H1 (cell line): ENCODE measurements around the gene IFNGR1. TPM values are rescaled to one million over a fixed set of nuclear protein-coding genes. Genes with fewer than 3 reads are reported as not detected.

Experiments
- CTCF ChIA-PET: fragments of 300-600 bp; sonication (Branson Sonifier 250); formaldehyde crosslinking; loops from one replicate; lab custom pipeline; 2021; ENCODE audit not compliant: partially characterized antibody; lab: Charles Lee
- POLR2A ChIA-PET: fragments of 300-600 bp; sonication (Branson Sonifier 250); formaldehyde crosslinking; loops from one replicate; lab custom pipeline; 2021; ENCODE audit warnings: inconsistent platforms; ENCODE audit not compliant: partially characterized antibody; lab: Charles Lee
- DNase-seq, 2 experiments: peaks; one replicate each; pipeline versions ENCODE4 v3.0.0 to v3.0.0-alpha.2; 2010 to 2022; ENCODE audit warnings: low spot score in 2 of 2, low read depth in 1 of 2, mixed read lengths in 1 of 2
- FAIRE-seq: peaks from 2 replicates; lab custom pipeline; 2011; peaks lifted over from hg19 to GRCh38; lab: Jason Lieb, UNC
- H2AFZ ChIP-seq: 2 replicates; pipeline ENCODE4 v1.8.1; 2012; ENCODE audit warnings: low read length, inconsistent platforms
- H2AK5ac ChIP-seq: 2 replicates; pipeline ENCODE4 v1.6.1; 2013; ENCODE audit warnings: low read depth, low read length
- H2BK120ac ChIP-seq: replicated peaks from 2 replicates; pipeline ENCODE3; 2013; ENCODE audit warnings: low read depth, low read length, inconsistent platforms
- H2BK12ac ChIP-seq: 2 replicates; pipeline ENCODE4 v1.6.1; 2013; ENCODE audit warnings: low read depth, low read length
- H2BK15ac ChIP-seq: 2 replicates; pipeline ENCODE4 v1.6.1; 2013; ENCODE audit warnings: low read length
- H2BK20ac ChIP-seq: 2 replicates; pipeline ENCODE4 v1.6.1; 2013; ENCODE audit warnings: low read length
- H2BK5ac ChIP-seq: 2 replicates; pipeline ENCODE4 v1.6.1; 2013; ENCODE audit warnings: low read depth, low read length
- H3K14ac ChIP-seq: 2 replicates; pipeline ENCODE4 v1.6.1; 2013; ENCODE audit warnings: inconsistent platforms; ENCODE audit not compliant: insufficient read length
- H3K18ac ChIP-seq: 2 replicates; pipeline ENCODE4 v1.6.1; 2013; ENCODE audit warnings: low read length; ENCODE audit errors: extremely low read depth
- H3K23ac ChIP-seq: 2 replicates; pipeline ENCODE4 v1.6.1; 2013; ENCODE audit warnings: inconsistent platforms; ENCODE audit not compliant: insufficient read length
- H3K23me2 ChIP-seq: 2 replicates; pipeline ENCODE4 v1.6.1; 2013; ENCODE audit warnings: low read depth, low read length
- H3K27ac ChIP-seq: 2 replicates; pipeline ENCODE4 v1.6.1; 2011; ENCODE audit warnings: low read depth, low read length, inconsistent platforms
- H3K27me3 ChIP-seq, 4 experiments: replicated peaks in 1 of 4; 1 replicate in 1 of 4; 2 replicates in 3 of 4; pipeline versions ENCODE4 v1.6.1 to v1.8.1; 2011 to 2013; ENCODE audit warnings: low read length in 3 of 4, mild to moderate bottlenecking in 3 of 4, inconsistent platforms in 2 of 4, mixed read lengths in 2 of 4, moderate library complexity in 1 of 4; ENCODE audit not compliant: control insufficient read depth in 3 of 4, insufficient read depth in 3 of 4; ENCODE audit errors: extremely low read depth in 1 of 4
- H3K36me3 ChIP-seq, 4 experiments: 2 replicates each; pipeline versions ENCODE4 v1.6.1 to v1.8.1; 2011 to 2013; ENCODE audit warnings: mild to moderate bottlenecking in 4 of 4, low read length in 3 of 4, moderate library complexity in 2 of 4, control low read depth in 1 of 4, inconsistent platforms in 1 of 4; ENCODE audit not compliant: insufficient read depth in 4 of 4, control insufficient read depth in 2 of 4
- H3K4ac ChIP-seq: replicated peaks from 2 replicates; pipeline ENCODE3; 2013; ENCODE audit warnings: low read length, low read depth, mixed read lengths, inconsistent platforms; ENCODE audit not compliant: insufficient read length
- H3K4me1 ChIP-seq, 4 experiments: replicated peaks in 1 of 4; 1 replicate in 1 of 4; 2 replicates in 3 of 4; pipeline versions ENCODE4 v1.6.1 to v1.8.1; 2011 to 2013; ENCODE audit warnings: low read length in 3 of 4, inconsistent platforms in 2 of 4, mixed read lengths in 1 of 4; ENCODE audit not compliant: insufficient read depth in 4 of 4, control insufficient read depth in 3 of 4
- H3K4me2 ChIP-seq, 2 experiments: 2 replicates each; pipeline versions ENCODE4 v1.6.1 to v1.8.1; 2011 to 2013; ENCODE audit warnings: low read depth in 2 of 2, low read length in 2 of 2, control low read depth in 1 of 2, inconsistent platforms in 1 of 2, mild to moderate bottlenecking in 1 of 2; ENCODE audit not compliant: insufficient read depth in 1 of 2
- H3K4me3 ChIP-seq, 4 experiments: fragments of 200-600, 300-600 bp in 1 of 4; sonication (generic), shearing (Covaris generic), sonication (Bioruptor Twin) in 1 of 4; 2 replicates each; pipeline versions ENCODE4 v1.5.1 to v1.8.1; 2011 to 2016; ENCODE audit warnings: low read length in 4 of 4, low read depth in 3 of 4, control low read depth in 2 of 4, inconsistent platforms in 2 of 4, mild to moderate bottlenecking in 2 of 4, mixed read lengths in 1 of 4, moderate library complexity in 1 of 4; ENCODE audit not compliant: insufficient read depth in 2 of 4; ENCODE audit errors: extremely low read depth in 1 of 4
- H3K56ac ChIP-seq: replicated peaks from 2 replicates; pipeline ENCODE3; 2013; ENCODE audit warnings: low read depth, mild to moderate bottlenecking, mixed read lengths, low read length, inconsistent platforms; ENCODE audit not compliant: insufficient read length
- H3K79me1 ChIP-seq: 2 replicates; pipeline ENCODE4 v1.6.1; 2013; ENCODE audit warnings: low read depth, low read length, control low read depth
- H3K79me2 ChIP-seq, 2 experiments: 2 replicates each; pipeline versions ENCODE4 v1.6.1 to v1.8.1; 2012 to 2013; ENCODE audit warnings: low read length in 2 of 2, mild to moderate bottlenecking in 2 of 2, inconsistent platforms in 1 of 2; ENCODE audit not compliant: insufficient read depth in 2 of 2, control insufficient read depth in 1 of 2
- H3K9ac ChIP-seq, 4 experiments: replicated peaks in 1 of 4; 1 replicate in 1 of 4; 2 replicates in 3 of 4; pipeline versions ENCODE4 v1.6.1 to v1.8.1; 2011 to 2013; ENCODE audit warnings: low read depth in 3 of 4, low read length in 3 of 4, control low read depth in 2 of 4, mild to moderate bottlenecking in 2 of 4, moderate library complexity in 2 of 4, inconsistent platforms in 1 of 4; ENCODE audit errors: extremely low read depth in 1 of 4
- H3K9me3 ChIP-seq, 2 experiments: 2 replicates each; pipeline versions ENCODE4 v1.6.1 to v1.8.1; 2012 to 2013; ENCODE audit warnings: mild to moderate bottlenecking in 2 of 2, moderate library complexity in 2 of 2, control low read depth in 1 of 2, inconsistent platforms in 1 of 2, low read depth in 1 of 2, low read length in 1 of 2, mixed read lengths in 1 of 2; ENCODE audit not compliant: insufficient read depth in 2 of 2
- H4K20me1 ChIP-seq, 2 experiments: replicated peaks in 1 of 2; 2 replicates each; pipeline versions ENCODE3 to v1.8.1; 2011 to 2013; ENCODE audit warnings: inconsistent platforms in 2 of 2, low read length in 2 of 2, mild to moderate bottlenecking in 1 of 2; ENCODE audit not compliant: insufficient read depth in 2 of 2, control insufficient read depth in 1 of 2
- H4K5ac ChIP-seq: 2 replicates; pipeline ENCODE4 v1.6.1; 2013; ENCODE audit warnings: low read length, low read depth, mixed read lengths, inconsistent platforms; ENCODE audit not compliant: insufficient read length
- H4K8ac ChIP-seq: 2 replicates; pipeline ENCODE4 v1.8.0; 2013; ENCODE audit warnings: mild to moderate bottlenecking, moderate library complexity, low read length, inconsistent platforms; ENCODE audit not compliant: insufficient read depth; ENCODE audit errors: extremely low read depth
- H4K91ac ChIP-seq: replicated peaks from 2 replicates; pipeline ENCODE3; 2013; ENCODE audit warnings: low read length, mixed read lengths, inconsistent platforms; ENCODE audit not compliant: insufficient read length
- EZH2 ChIP-seq: fragments of 200-600 bp; sonication (generic); IDR thresholded peaks from 2 replicates; pipeline ENCODE4 v1.7.1; 2012; ENCODE audit warnings: low read depth, mild to moderate bottlenecking, moderate library complexity, low read length, inconsistent platforms; ENCODE audit not compliant: severe bottlenecking
- KDM4A ChIP-seq: IDR thresholded peaks from one replicate; pipeline ENCODE4 v1.7.1; 2012; ENCODE audit warnings: low read depth, mild to moderate bottlenecking, moderate library complexity, low read length, inconsistent platforms; ENCODE audit not compliant: severe bottlenecking
- WGBS, 2 experiments: shearing (Covaris generic) in 1 of 2; methylation state at CpG; one replicate each; pipeline versions ENCODE4 v1.1.6 to v1.1.7; 2013 to 2015; ENCODE audit warnings: low lambda C conversion rate in 2 of 2, mixed read lengths in 2 of 2, inconsistent platforms in 1 of 2, low coverage in 1 of 2, missing lambda C conversion rate in 1 of 2; ENCODE audit not compliant: insufficient replicate concordance in 2 of 2, insufficient coverage in 1 of 2, insufficient read length in 1 of 2; ENCODE audit errors: extremely low coverage in 1 of 2, missing lambda C conversion rate in 1 of 2; 5-methylcytosine and 5-hydroxymethylcytosine counted together
- polyA plus RNA-seq, 7 experiments: library from polyadenylated mRNA; depleted of rRNA in 3 of 7; stranded (reverse) in 5 of 7; unstranded in 2 of 7; fragments of >200 nt in 5 of 7; fragments of 200-250 nt in 2 of 7; gene quantifications; 1 replicate in 5 of 7; 2 replicates in 1 of 7; 4 replicates in 1 of 7; pipeline versions ENCODE4 v1.2.1 to v1.2.3, GENCODE V29; 2011 to 2013; ENCODE audit warnings: missing spikeins in 2 of 7, mixed read lengths in 2 of 7
- total RNA-seq: library from RNA; stranded (reverse); fragmentation: NEBNext Ultra II Directional; extraction: Animal tissue kit (Norgen Biotek cat#: 25700); gene quantifications from 2 replicates; pipeline ENCODE4 v1.2.1, GENCODE V29; 2021

Gene IFNGR1
- total and polyA plus RNA-seq, 2 of the 8 experiments (the other 6 are each of a cell fraction or from before 2014, with no cell fraction given), result 9.7 to 20.9 TPM

DNA sequence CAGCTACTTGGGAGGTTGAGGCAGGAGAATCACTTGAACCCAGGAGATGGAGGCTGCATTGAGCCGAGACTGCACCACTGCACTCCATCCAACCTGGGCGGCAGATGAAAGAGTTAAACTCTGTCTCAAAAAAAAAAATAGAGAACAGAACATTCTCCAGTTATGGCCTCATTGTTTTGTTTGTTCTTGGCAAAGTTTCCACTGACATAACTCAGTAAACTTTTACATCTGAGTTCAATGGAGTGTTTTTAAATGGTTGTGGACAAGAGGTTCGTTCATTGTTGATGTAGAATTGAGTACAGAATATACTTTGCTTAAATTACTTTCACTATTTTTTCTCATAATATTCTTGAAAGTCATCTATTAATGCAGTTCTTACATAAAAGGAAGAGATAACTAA is 42.2 kb upstream of the IFNGR1 start:
- peaks cover 0 to 6% of the 10 kb centered on the region in 2 experiments; a peak in 1 of 4 replicates for H3K9me3 ChIP-seq
- H4K91ac ChIP-seq, result no peak overlapping the region
- H2BK5ac ChIP-seq, result no peak overlapping the region
- ChIA-PET POLR2A (no interaction called here), CTCF (no interaction called here)
- no peak overlapping the region for H3K4me2 ChIP-seq
- no peak overlapping the region for H3K27ac ChIP-seq
- H4K5ac ChIP-seq, result no peak overlapping the region
- no peak overlapping the region for H3K9ac ChIP-seq
- 81% methylated on average over 3 of the region's 3 CpGs; no CpG with 5 or more reads in 1 of the 2 experiments for WGBS, 2 experiments
- no peaks in the 10 kb centered on the region for H3K4me1 ChIP-seq
- H3K23ac ChIP-seq, result no peak overlapping the region
- FAIRE-seq, result no peak
- H2AFZ ChIP-seq, result no peak overlapping the region
- H3K56ac ChIP-seq, result no peak overlapping the region
- DNase-seq, result no peak
- H2BK20ac ChIP-seq, result no peak overlapping the region
- H3K18ac ChIP-seq, result no peak overlapping the region
- H3K4me3 ChIP-seq, result no peak overlapping the region
- no peaks in the 10 kb centered on the region for H4K20me1 ChIP-seq
- H2BK12ac ChIP-seq, result no peak overlapping the region
- H3K23me2 ChIP-seq, result no peaks in the 10 kb centered on the region
- no peak overlapping the region for H3K14ac ChIP-seq
- H3K79me2 ChIP-seq, result no peaks in the 10 kb centered on the region
- no peaks in the 10 kb centered on the region; a peak in 1 of 7 replicates for H3K27me3 ChIP-seq
- no peak overlapping the region for H2AK5ac ChIP-seq
- no peak overlapping the region for H2BK120ac ChIP-seq
- no peak overlapping the region for H2BK15ac ChIP-seq
- no peak overlapping the region for H4K8ac ChIP-seq
- H3K36me3 ChIP-seq, result no peaks in the 10 kb centered on the region
- H3K4ac ChIP-seq, result no peak overlapping the region
- no peaks in the 10 kb centered on the region for H3K79me1 ChIP-seq
- no peak for TF ChIP-seq EZH2
- TF ChIP-seq KDM4A, result no peak
